Adipocyte (in vitro differentiated cells): ENCODE measurements around the gene TRERF1.
A peak's percentile ranks its signal among the peaks of the same experiment; 100 is the strongest.
"Not testable (repeated sequence)": the region's sequence is repeated elsewhere in the genome, so short reads cannot be mapped to it uniquely, and the experiment has no call there.

Experiments
- DNase-seq: peaks from one replicate; pipeline ENCODE4 v3.0.0-alpha.2; 2015; ENCODE audit warnings: low read depth
- H3K27me3 ChIP-seq: replicated peaks from 2 replicates; pipeline ENCODE4 v1.7.0; 2013; ENCODE audit warnings: mild to moderate bottlenecking, low read length, moderate library complexity; ENCODE audit not compliant: control insufficient read depth, insufficient read depth
- H3K36me3 ChIP-seq: 2 replicates; pipeline ENCODE4 v1.7.0; 2013; ENCODE audit warnings: low read length, mild to moderate bottlenecking, moderate library complexity; ENCODE audit not compliant: control insufficient read depth, insufficient read depth, severe bottlenecking
- H3K4me1 ChIP-seq: 2 replicates; pipeline ENCODE4 v1.7.0; 2013; ENCODE audit warnings: mild to moderate bottlenecking, low read length, moderate library complexity; ENCODE audit not compliant: control insufficient read depth, insufficient read depth
- H3K4me3 ChIP-seq: 2 replicates; pipeline ENCODE4 v1.7.0; 2013; ENCODE audit warnings: mild to moderate bottlenecking, low read length, moderate library complexity
- H3K9ac ChIP-seq: 2 replicates; pipeline ENCODE4 v1.7.0; 2013; ENCODE audit warnings: mild to moderate bottlenecking, low read length, moderate library complexity
- H3K9me3 ChIP-seq: 2 replicates; pipeline ENCODE4 v1.7.0; 2013; ENCODE audit warnings: mild to moderate bottlenecking, low read length, moderate library complexity; ENCODE audit not compliant: control insufficient read depth

The TRERF1 gene

DNA sequence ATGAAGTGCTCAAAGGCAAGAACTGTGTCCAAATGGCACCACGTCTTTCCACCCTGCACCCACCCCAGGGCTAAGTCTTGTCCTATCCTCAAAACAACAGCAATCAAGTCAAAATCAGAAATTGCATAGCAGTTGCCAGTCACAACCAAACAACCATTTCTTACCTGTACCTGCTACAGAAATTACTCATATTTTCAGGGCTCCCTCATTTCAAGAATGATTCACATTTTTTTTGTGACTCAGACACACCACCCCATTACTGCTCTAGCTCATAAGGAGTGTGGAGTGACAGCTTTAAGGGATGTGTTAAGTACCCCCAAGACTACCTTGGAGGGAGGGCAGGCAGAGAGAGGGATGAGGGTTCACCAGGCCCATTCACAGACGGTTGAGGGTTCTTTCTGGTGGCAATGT is 111.7 kb downstream of the TRERF1 start:
- DNase-seq, result no peak
- H3K9me3 ChIP-seq, result no peaks in the 10 kb centered on the region
- H3K36me3 ChIP-seq, result no peaks in the 10 kb centered on the region

DNA sequence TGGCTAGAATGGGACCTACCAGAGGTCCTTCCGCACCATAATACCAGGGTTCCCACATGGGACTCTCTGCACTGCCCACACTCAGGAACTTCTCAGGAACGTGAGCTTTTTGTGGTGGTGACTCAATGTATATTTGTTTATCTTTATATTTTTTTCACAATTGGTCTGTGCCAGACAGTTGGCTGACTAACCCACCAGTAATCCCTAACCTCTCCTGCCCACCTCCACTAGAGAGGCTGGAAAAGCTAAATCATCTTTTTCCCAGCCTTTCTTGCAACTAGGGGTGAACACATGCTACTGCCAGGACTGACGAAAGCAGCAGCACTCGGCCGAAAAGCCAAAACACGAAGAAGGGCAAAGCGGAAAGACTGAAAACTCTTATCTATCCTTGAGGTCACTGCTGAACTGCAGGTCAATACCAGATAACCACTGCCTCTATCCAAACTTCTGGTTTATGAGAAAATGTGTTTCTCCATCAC is 112.9 kb downstream of the TRERF1 start:
- peaks cover 11% of the 10 kb centered on the region for H3K4me1 ChIP-seq
- no peaks in the 10 kb centered on the region for H3K27me3 ChIP-seq
- DNase-seq, result peak; percentile 88
- peak overlapping the region; percentile 17 for H3K9ac ChIP-seq
- no peaks in the 10 kb centered on the region for H3K36me3 ChIP-seq
- peak overlapping the region; percentile 34 for H3K4me3 ChIP-seq
- no peaks in the 10 kb centered on the region for H3K9me3 ChIP-seq

More for the DNA sequence above, 111.7 kb downstream of the TRERF1 start:
- peaks cover 11% of the 10 kb centered on the region for H3K4me1 ChIP-seq
- H3K9ac ChIP-seq, result no peak overlapping the region
- H3K4me3 ChIP-seq, result no peak overlapping the region
- H3K27me3 ChIP-seq, result no peaks in the 10 kb centered on the region

DNA sequence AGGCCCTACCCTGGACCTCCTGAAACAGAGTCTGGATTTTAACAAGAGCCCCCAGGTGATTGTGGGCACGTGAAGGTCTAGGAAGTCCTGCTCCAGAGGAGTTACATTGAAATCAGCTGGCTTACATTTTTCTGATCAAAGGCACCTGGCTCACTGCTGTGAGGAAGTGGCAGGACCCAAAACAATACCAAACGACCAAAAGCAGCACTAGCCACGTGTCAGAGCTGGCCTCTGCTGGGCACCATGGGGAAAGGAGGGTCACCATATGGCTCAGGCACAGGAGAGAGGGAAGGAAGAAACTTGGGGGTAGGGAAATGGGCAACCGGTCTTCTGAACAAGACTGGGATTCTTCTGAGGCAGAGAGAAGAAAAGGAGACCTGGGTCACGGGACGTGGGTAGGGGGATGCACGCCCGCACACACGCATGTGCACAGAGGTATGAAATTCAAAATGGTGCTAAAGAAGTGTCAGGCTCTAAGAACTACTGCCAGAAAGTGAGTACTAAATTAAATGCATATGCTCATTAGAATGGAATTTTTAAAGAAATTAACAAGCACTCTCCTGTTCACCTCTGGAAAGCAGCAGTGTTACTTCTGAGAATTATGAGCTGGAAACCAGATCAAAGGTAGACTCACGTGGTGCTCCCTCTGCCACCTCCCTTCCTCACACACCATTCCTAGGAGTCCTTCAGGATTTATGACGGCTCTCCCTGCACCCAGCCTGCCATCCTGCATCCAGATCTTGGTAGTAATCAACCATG is 113.6 kb downstream of the TRERF1 start:
- no peak for DNase-seq
- Histone ChIP-seq H3K9ac (no peak overlapping the region), H3K4me1 (peaks cover 11% of the 10 kb centered on the region), H3K4me3 (no peak overlapping the region), H3K27me3 (no peaks in the 10 kb centered on the region), H3K9me3 (no peaks in the 10 kb centered on the region), H3K36me3 (no peaks in the 10 kb centered on the region)

DNA sequence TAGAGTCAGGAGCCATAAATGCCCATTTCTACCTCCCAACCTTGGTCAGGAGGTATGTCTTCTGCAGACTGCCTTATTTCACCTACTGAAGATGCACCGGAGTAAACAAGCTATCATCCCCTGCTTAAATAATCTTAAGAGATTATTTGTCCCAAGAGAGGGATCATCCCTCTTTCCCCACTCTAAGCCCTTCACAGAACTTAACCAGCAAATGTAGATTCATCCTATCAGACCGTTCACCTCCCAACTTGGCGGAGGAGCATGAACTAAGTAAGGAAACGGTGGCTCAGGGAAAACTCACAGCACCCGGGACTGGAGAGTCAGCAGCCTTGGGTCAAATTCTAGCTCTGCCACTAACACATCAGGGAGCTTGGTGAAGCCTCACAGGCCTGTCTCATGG is 115.3 kb downstream of the TRERF1 start:
- no peak overlapping the region for H3K9ac ChIP-seq
- no peak overlapping the region for H3K4me3 ChIP-seq
- no peaks in the 10 kb centered on the region for H3K27me3 ChIP-seq
- no peak for DNase-seq
- no peaks in the 10 kb centered on the region for H3K36me3 ChIP-seq
- H3K9me3 ChIP-seq, result no peaks in the 10 kb centered on the region
- H3K4me1 ChIP-seq, result peaks cover 11% of the 10 kb centered on the region

DNA sequence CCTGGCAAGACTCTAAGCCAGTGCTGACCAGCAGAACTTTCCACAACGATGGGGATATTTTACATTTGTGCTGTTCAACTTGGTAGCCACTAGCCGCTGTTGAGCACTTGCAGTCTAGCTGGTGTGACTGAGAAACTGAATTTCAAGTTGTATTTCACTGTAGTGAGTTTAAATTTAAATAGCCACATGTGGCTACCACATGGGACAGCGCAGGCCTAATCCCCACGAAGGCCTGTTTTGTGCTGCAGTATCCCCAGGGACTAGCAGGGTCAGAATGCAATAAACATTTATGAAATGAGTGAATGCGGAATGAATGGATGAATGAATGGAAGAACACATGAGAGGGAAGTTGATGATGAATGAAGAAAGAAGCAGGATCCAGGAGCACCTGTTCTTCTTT is 115.8 kb downstream of the TRERF1 start:
- DNase-seq, result no peak
- Histone ChIP-seq H3K9me3 (no peaks in the 10 kb centered on the region), H3K27me3 (no peaks in the 10 kb centered on the region), H3K4me3 (no peak overlapping the region), H3K4me1 (peaks cover 11% of the 10 kb centered on the region), H3K9ac (no peak overlapping the region), H3K36me3 (no peaks in the 10 kb centered on the region)

DNA sequence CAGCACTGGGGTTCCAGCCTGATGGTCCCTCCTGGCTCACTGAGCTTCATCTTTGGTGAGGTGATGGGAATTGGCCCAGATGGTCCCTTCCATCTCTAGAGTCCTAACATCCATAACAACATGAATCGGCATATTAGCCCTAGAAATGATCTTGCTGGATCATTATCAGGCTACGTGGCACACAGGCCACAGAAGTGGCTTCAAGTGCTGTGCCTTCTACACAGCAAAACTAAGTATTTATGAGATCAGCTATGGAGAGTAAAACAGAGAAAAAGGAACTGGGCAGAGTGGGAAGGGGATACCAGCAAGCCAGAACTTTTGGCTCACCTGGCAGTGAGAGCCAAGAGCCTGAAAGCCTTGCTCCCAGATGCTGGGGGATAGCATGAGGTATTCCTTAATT is 116.9 kb downstream of the TRERF1 start:
- Histone ChIP-seq H3K9me3 (no peaks in the 10 kb centered on the region), H3K36me3 (no peaks in the 10 kb centered on the region), H3K4me1 (peaks cover 11% of the 10 kb centered on the region), H3K27me3 (no peaks in the 10 kb centered on the region), H3K9ac (no peak overlapping the region), H3K4me3 (no peak overlapping the region)
- no peak for DNase-seq

DNA sequence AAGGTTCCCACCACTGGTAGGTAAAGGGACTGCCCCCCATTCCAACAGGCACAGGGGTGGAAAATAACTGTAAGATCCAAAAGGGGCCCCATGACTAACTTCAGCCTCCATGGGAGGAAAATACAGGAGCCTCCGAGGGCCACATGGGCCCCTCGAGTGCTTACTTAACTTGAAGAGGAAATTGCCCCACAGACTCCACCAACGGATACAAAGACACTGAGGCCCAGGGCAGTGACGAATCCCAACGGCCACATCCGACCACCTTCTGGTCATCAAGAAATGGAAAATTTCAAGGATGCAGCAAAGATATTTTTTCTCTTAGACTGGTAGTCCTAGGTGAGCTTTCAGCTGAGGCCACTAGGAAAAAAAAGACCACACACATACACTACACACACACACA is 118.1 kb downstream of the TRERF1 start:
- Histone ChIP-seq H3K27me3 (no peaks in the 10 kb centered on the region), H3K4me3 (no peak overlapping the region), H3K4me1 (peaks cover 4% of the 10 kb centered on the region), H3K9ac (no peak overlapping the region), H3K9me3 (no peaks in the 10 kb centered on the region), H3K36me3 (no peaks in the 10 kb centered on the region)
- no peak for DNase-seq

DNA sequence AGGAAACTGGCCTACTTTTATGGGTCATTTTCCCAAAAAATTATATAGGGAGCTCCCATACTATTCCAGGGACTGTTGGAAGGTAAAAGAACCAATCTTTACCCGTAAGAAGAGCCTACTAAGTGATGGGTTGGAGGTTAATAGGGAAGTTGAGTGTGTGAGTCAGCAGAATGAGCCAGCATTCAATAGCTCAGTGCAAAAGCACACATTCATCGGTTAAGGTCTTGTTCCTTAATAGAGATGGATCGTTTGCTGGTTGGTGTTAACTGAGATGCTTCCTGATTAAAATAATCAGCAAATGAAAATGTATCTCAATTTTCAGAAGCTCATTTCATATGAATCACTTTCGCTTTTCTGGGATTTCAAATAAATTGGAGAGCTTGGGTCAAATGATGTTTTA is 118.8 kb downstream of the TRERF1 start:
- no peaks in the 10 kb centered on the region for H3K4me1 ChIP-seq
- H3K36me3 ChIP-seq, result no peaks in the 10 kb centered on the region
- H3K4me3 ChIP-seq, result no peak overlapping the region
- no peak for DNase-seq
- H3K9me3 ChIP-seq, result no peaks in the 10 kb centered on the region
- no peaks in the 10 kb centered on the region for H3K27me3 ChIP-seq
- H3K9ac ChIP-seq, result no peak overlapping the region

DNA sequence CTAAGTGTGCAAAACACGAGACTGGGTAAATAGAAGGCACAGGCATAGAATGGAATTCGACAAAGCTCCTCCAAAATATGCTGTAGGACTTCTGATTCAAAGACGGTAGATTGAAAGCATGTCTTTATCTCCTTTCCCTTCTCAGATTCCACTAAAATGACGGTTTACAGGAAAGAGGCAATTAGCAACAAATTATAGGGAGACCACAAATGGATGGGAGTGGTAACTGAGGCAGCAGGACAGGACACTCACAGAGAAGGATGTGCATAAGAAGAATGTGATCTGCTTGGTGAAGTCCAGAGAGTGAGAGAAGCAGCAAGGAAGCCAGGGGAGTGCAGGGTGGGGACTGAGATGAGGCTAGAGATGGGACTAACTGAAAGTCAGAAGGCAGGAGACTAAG is 120.7 kb downstream of the TRERF1 start:
- DNase-seq, result no peak
- no peak overlapping the region for H3K4me3 ChIP-seq
- no peak overlapping the region for H3K9ac ChIP-seq

DNA sequence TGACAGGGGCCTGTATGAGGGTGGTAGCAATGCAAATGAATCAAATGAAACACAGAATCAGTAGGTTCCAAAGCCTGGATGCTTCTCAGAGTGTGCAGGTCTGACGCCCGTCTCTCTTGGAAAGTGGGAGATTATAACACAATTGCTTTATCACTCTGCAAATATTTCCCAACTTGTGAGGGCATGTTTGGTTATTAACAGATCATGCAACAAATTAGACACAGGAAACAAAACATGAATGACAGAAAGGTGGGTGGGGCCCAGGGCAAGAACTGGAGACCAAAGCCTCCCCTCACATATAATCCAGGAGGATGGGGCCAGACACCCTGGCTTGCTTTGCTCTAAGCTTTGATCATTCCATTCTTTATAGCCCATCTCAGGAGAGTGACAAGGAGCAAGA is 125.5 kb downstream of the TRERF1 start:
- H3K36me3 ChIP-seq, result no peaks in the 10 kb centered on the region
- no peak overlapping the region for H3K4me3 ChIP-seq
- no peak for DNase-seq
- H3K27me3 ChIP-seq, result no peaks in the 10 kb centered on the region
- no peaks in the 10 kb centered on the region for H3K4me1 ChIP-seq
- H3K9ac ChIP-seq, result no peak overlapping the region
- peaks cover 4% of the 10 kb centered on the region for H3K9me3 ChIP-seq

More for the DNA sequence above, 120.7 kb downstream of the TRERF1 start:
- Histone ChIP-seq H3K36me3 (no peaks in the 10 kb centered on the region), H3K9me3 (no peaks in the 10 kb centered on the region), H3K27me3 (no peaks in the 10 kb centered on the region), H3K4me1 (no peaks in the 10 kb centered on the region)

DNA sequence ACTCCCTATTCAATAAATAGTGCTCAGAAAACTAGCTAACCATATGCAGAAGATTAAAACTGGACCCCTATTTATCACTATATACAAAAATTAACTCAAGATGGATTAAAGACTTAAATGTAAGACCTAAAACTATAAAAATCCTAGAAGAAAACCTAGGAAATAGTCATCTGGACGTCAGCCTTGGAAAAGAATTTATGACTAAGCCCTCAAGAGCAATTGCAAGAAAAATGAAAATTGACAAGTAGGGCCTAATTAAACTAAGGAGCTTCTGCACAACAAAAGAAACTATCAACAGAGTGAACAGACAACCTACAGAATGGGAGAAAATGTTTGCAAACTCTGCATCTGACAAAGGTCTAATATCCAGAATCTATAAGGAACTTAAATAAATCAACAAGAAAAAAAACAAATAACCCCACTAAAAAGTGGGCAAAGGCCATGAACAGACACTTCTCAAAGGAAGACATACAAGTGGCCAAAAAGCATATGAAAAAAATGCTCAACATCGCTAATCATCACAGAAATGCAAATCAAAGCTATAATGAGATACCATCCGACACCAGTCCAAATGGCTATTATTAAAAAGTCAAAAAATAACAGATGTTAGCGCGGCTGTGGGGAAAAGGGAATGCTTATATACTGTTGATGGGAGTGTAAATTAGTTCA is 126.9 kb downstream of the TRERF1 start:
- H3K27me3 ChIP-seq, H3K4me3 ChIP-seq, DNase-seq, H3K36me3 ChIP-seq, H3K9me3 ChIP-seq, H3K4me1 ChIP-seq, H3K9ac ChIP-seq: not testable (repeated sequence)
